CD14-positive monocyte (primary cell): ENCODE data around the gene NKAP. TPM values are rescaled to one million over a fixed set of nuclear protein-coding genes. Genes with fewer than 3 reads are reported as not detected.

ENCODE experiments used
- DNase-seq, 3 donors: peaks; one replicate each; pipeline ENCODE4 v3.0.0-alpha.2; 2011 to 2022
- H2AFZ ChIP-seq: 2 replicates; pipeline ENCODE4 v1.6.0; 2012; ENCODE audit warnings: mild to moderate bottlenecking, low read depth, low read length, inconsistent platforms; ENCODE audit not compliant: insufficient read depth, poor library complexity, severe bottlenecking
- H3K27ac ChIP-seq, 2 donors: 1 replicate in 1 of 2; 2 replicates in 1 of 2; pipeline ENCODE4 v1.5.1; 2012 to 2013; ENCODE audit warnings: low read length in 2 of 2, control low read depth in 1 of 2, inconsistent platforms in 1 of 2, low read depth in 1 of 2, mild to moderate bottlenecking in 1 of 2
- H3K27me3 ChIP-seq, 2 donors: one replicate each; pipeline versions ENCODE4 v1.6.0 to v1.6.1; 2011 to 2013; ENCODE audit warnings: low read length in 2 of 2; ENCODE audit not compliant: control insufficient read depth in 2 of 2, insufficient read depth in 2 of 2
- H3K36me3 ChIP-seq, 2 donors: replicated peaks in 1 of 2; 1 replicate in 1 of 2; 2 replicates in 1 of 2; pipeline versions ENCODE4 v1.5.1 to v1.6.1; 2012 to 2013; ENCODE audit warnings: low read length in 2 of 2, control low read depth in 1 of 2, inconsistent platforms in 1 of 2, mild to moderate bottlenecking in 1 of 2; ENCODE audit not compliant: insufficient read depth in 2 of 2, control insufficient read depth in 1 of 2
- H3K4me1 ChIP-seq, 2 donors: 1 replicate in 1 of 2; 2 replicates in 1 of 2; pipeline versions ENCODE4 v1.5.1 to v1.6.1; 2012 to 2013; ENCODE audit warnings: low read length in 2 of 2, control low read depth in 1 of 2, inconsistent platforms in 1 of 2, mild to moderate bottlenecking in 1 of 2, moderate library complexity in 1 of 2; ENCODE audit not compliant: insufficient read depth in 2 of 2, control insufficient read depth in 1 of 2
- H3K4me2 ChIP-seq: replicated peaks from 2 replicates; pipeline ENCODE3; 2012; ENCODE audit warnings: low read length, moderate library complexity, mild to moderate bottlenecking; ENCODE audit not compliant: poor library complexity, severe bottlenecking; ENCODE audit errors: extremely low read depth
- H3K4me3 ChIP-seq, 3 experiments: fragments of 200-600 bp in 1 of 3; sonication (generic) in 1 of 3; replicated peaks in 1 of 3; 1 replicate in 2 of 3; 2 replicates in 1 of 3; pipeline ENCODE4 v1.5.1; 2011 to 2013; ENCODE audit warnings: low read length in 3 of 3, mild to moderate bottlenecking in 3 of 3, control low read depth in 2 of 3, low read depth in 2 of 3, inconsistent platforms in 1 of 3, moderate library complexity in 1 of 3
- H3K79me2 ChIP-seq: 2 replicates; pipeline ENCODE4 v1.6.0; 2012; ENCODE audit warnings: mild to moderate bottlenecking, control low read depth, inconsistent platforms, low read length, moderate library complexity; ENCODE audit not compliant: insufficient read depth
- H3K9ac ChIP-seq: 2 replicates; pipeline ENCODE4 v1.6.0; 2017; ENCODE audit warnings: low read length, mild to moderate bottlenecking; ENCODE audit not compliant: insufficient read depth, poor library complexity, severe bottlenecking
- H3K9me3 ChIP-seq, 2 donors: replicated peaks in 1 of 2; 1 replicate in 1 of 2; 2 replicates in 1 of 2; pipeline versions ENCODE4 v1.5.1 to v1.6.1; 2012 to 2013; ENCODE audit warnings: low read length in 2 of 2, control low read depth in 1 of 2; ENCODE audit not compliant: control insufficient read depth in 1 of 2, insufficient read depth in 1 of 2
- H4K20me1 ChIP-seq: 2 replicates; pipeline ENCODE4 v1.6.0; 2012; ENCODE audit warnings: mild to moderate bottlenecking, low read length, control low read depth, moderate library complexity; ENCODE audit not compliant: insufficient read depth
- H3K27ac Mint-ChIP-seq, 7 donors: one replicate each; pipeline ENCODE4 v1.8.0; 2020; ENCODE audit warnings: mild to moderate bottlenecking in 7 of 7, mixed read lengths in 7 of 7, moderate library complexity in 6 of 7, inconsistent platforms in 2 of 7
- H3K27me3 Mint-ChIP-seq, 3 donors: one replicate each; pipeline ENCODE4 v1.8.0; 2021 to 2022; ENCODE audit warnings: low read depth in 3 of 3, mild to moderate bottlenecking in 3 of 3, mixed read lengths in 3 of 3, moderate library complexity in 3 of 3, inconsistent platforms in 1 of 3
- H3K36me3 Mint-ChIP-seq, 2 donors: one replicate each; pipeline ENCODE4 v1.8.0; 2020; ENCODE audit warnings: mixed read lengths in 2 of 2, inconsistent platforms in 1 of 2, mild to moderate bottlenecking in 1 of 2
- H3K4me1 Mint-ChIP-seq: one replicate; pipeline ENCODE4 v1.8.0; 2020; ENCODE audit warnings: mild to moderate bottlenecking, mixed read lengths
- H3K4me3 Mint-ChIP-seq, 2 donors: one replicate each; pipeline ENCODE4 v1.8.0; 2020; ENCODE audit warnings: mild to moderate bottlenecking in 2 of 2, mixed read lengths in 2 of 2, moderate library complexity in 1 of 2
- H3K9me3 Mint-ChIP-seq, 7 donors: one replicate each; pipeline ENCODE4 v1.8.0; 2020 to 2022; ENCODE audit warnings: mixed read lengths in 7 of 7, mild to moderate bottlenecking in 6 of 7, moderate library complexity in 6 of 7, inconsistent platforms in 2 of 7
- CTCF ChIP-seq: fragments of 200-600 bp; IDR thresholded peaks from one replicate; pipeline ENCODE4 v1.8.0; 2022; ENCODE audit warnings: antibody characterized with exemption, mild to moderate bottlenecking
- WGBS: methylation state at CpG from one replicate; pipeline ENCODE4 v1.1.5; 2013; ENCODE audit warnings: missing lambda C conversion rate; ENCODE audit not compliant: insufficient coverage; 5-methylcytosine and 5-hydroxymethylcytosine counted together
- intact Hi-C, 2 donors: fragments of 100-400 bp; cut with micrococcal nuclease; formaldehyde crosslinking; loops; one replicate each; pipeline versions ENCODE4 v1.15.0 to v1.15.1; 2023
- polyA minus RNA-seq: library from RNA; depleted of rRNA, polyadenylated mRNA; stranded (reverse); fragments of >200 nt; gene quantifications from 2 replicates; pipeline ENCODE4 v1.2.3, GENCODE V29; 2012
- polyA plus RNA-seq, 3 donors: library from polyadenylated mRNA; depleted of rRNA in 1 of 3; unstranded in 2 of 3; stranded (reverse) in 1 of 3; fragments of 300-500 nt in 2 of 3; fragments of >200 nt in 1 of 3; fragmentation: Illumina TruSeq in 2 of 3; gene quantifications; 1 replicate in 2 of 3; 2 replicates in 1 of 3; pipeline ENCODE4 v1.2.3, GENCODE V29; 2012 to 2021
- total RNA-seq, 12 experiments: library from RNA in 1 of 12; stranded (reverse) in 1 of 12; fragments of 120-200 nt in 1 of 12; gene quantifications; one replicate each; pipeline ENCODE4 v1.2.4 and lab custom pipeline; 2013 to 2026; ENCODE audit warnings: mixed read lengths in 6 of 12, inconsistent platforms in 1 of 12

Gene NKAP
- 5.6 TPM for total RNA-seq (2013)
- 1 to 10 TPM; 2.0 to 2.9 (median 2.1) TPM for polyA plus RNA-seq
- polyA minus RNA-seq = 2.1 and 3.4 TPM in 2 replicates
- total RNA-seq (lab: John Stamatoyannopoulos, UW) = 6.1 to 15.3 (median 12.4) reads per million in 11 experiments

- intact Hi-C loops = loop anchor here in 1 of 2 donors (10.0 kb wide), 1 partner anchor 479 kb away; the partner anchor contains the start of gene SLC25A5
- peaks cover 0 to 3% of the 10 kb centered on the region in 2 donors for H3K36me3 Mint-ChIP-seq
- peaks cover 20% of the 10 kb centered on the region for H3K79me2 ChIP-seq
These were observed at the start of gene NKAP for GRCh38 chrX:119943185-119943988. Gene NKAP (minus strand): TSS chrX:119943751. CDS start chrX:119943605, 146 bp downstream.

More at GRCh38 chrX:119943185-119943988, at the start of gene NKAP:
- no peaks in the 10 kb centered on the region for H4K20me1 ChIP-seq
- peaks cover 0 to 5% (median 2%) of the 10 kb centered on the region in 7 donors for H3K9me3 Mint-ChIP-seq
- H3K4me1 Mint-ChIP-seq = peaks cover 19% of the 10 kb centered on the region
- H2AFZ ChIP-seq = peak within 1 kb of the TSS; percentile 82
- no peaks in the 10 kb centered on the region for H3K27me3 ChIP-seq
- peak within 1 kb of the TSS; percentile 73 for H3K4me2 ChIP-seq
- peak within 1 kb of the TSS; percentile 87 to 95 for H3K27ac ChIP-seq
- DNase-seq = peak; percentile 85 to 91 (median 88)
- H3K9me3 ChIP-seq = no peaks in the 10 kb centered on the region
- no peak for TF ChIP-seq CTCF
- peak within 1 kb of the TSS; percentile 92 to 97 (median 95) for H3K27ac Mint-ChIP-seq
- H3K4me3 ChIP-seq = peak within 1 kb of the TSS; percentile 73 to 87 (median 79)
- peaks cover 0 to 7% (median 0%) of the 10 kb centered on the region in 3 donors for H3K27me3 Mint-ChIP-seq
- H3K4me3 Mint-ChIP-seq = peak within 1 kb of the TSS; percentile 90 to 98
- peak within 1 kb of the TSS; percentile 77 for H3K9ac ChIP-seq
- under 1% methylated on average over 46 of the region's 59 CpGs for WGBS
- H3K36me3 ChIP-seq = no peaks in the 10 kb centered on the region
- H3K4me1 ChIP-seq = peaks cover 16 to 18% of the 10 kb centered on the region in 2 donors
